Gastroesophageal sphincter (tissue), 4 donors: ENCODE measurements around the gene KLHL8. TPM values are rescaled to one million over a fixed set of nuclear protein-coding genes. Genes with fewer than 3 reads are reported as not detected.

Source experiments
- ATAC-seq: fragments of 150-250 bp; one replicate; pipeline ENCODE4 v1.9.1; 2016; ENCODE audit warnings: mild to moderate bottlenecking, moderate library complexity
- H3K27ac ChIP-seq, 4 donors: fragments of 200-600 bp; sonication (generic) in 3 of 4; 1 replicate in 3 of 4; 2 replicates in 1 of 4; pipeline ENCODE4 v1.5.1; 2016 to 2019
- H3K27me3 ChIP-seq: fragments of 200-600 bp; sonication (generic); one replicate; pipeline ENCODE4 v1.5.1; 2019
- H3K36me3 ChIP-seq, 2 donors: fragments of 200-600 bp; sonication (generic); one replicate each; pipeline ENCODE4 v1.5.1; 2019; ENCODE audit warnings: control low read depth in 1 of 2
- H3K4me1 ChIP-seq, 3 donors: fragments of 200-600 bp; sonication (generic); 1 replicate in 2 of 3; 2 replicates in 1 of 3; pipeline ENCODE4 v1.5.1; 2016 to 2019; ENCODE audit warnings: control low read depth in 2 of 3
- H3K4me3 ChIP-seq, 2 donors: fragments of 200-600 bp; sonication (generic); one replicate each; pipeline ENCODE4 v1.5.1; 2019; ENCODE audit warnings: mild to moderate bottlenecking in 1 of 2, moderate library complexity in 1 of 2
- H3K9me3 ChIP-seq, 3 donors: fragments of 200-600 bp; sonication (generic); one replicate each; pipeline ENCODE4 v1.5.1; 2017 to 2019; ENCODE audit warnings: control low read depth in 2 of 3
- EP300 ChIP-seq: sonication (generic); formaldehyde crosslinking; IDR thresholded peaks from one replicate; pipeline ENCODE4 v1.6.1; 2017; ENCODE audit warnings: antibody characterized with exemption, mild to moderate bottlenecking
- POLR2A ChIP-seq, 2 donors: fragments of 450-650 bp; IDR thresholded peaks; one replicate each; pipeline ENCODE4 v1.6.1; 2017; ENCODE audit warnings: antibody characterized with exemption in 2 of 2, mild to moderate bottlenecking in 2 of 2, moderate library complexity in 1 of 2
- POLR2AphosphoS5 ChIP-seq: sonication (generic); formaldehyde crosslinking; IDR thresholded peaks from one replicate; pipeline ENCODE4 v1.6.1; 2017; ENCODE audit warnings: antibody characterized with exemption
- WGBS, 2 donors: methylation state at CpG; one replicate each; pipeline ENCODE4 v1.1.5; 2018; ENCODE audit warnings: low coverage in 1 of 2; 5-methylcytosine and 5-hydroxymethylcytosine counted together
- total RNA-seq, 4 donors: library from RNA; depleted of rRNA; stranded (reverse); fragments of >200 nt; gene quantifications; one replicate each; pipeline ENCODE4 v1.1.0, GENCODE V29; 2016
- TF ChIP-seq, protein P1 (sequence below), 4 experiments: fragments of 200-600 bp in 2 of 4; fragments of 450-650 bp in 2 of 4; sonication (generic) in 1 of 4; IDR thresholded peaks; one replicate each; pipeline ENCODE4 v1.5.1; 2017 to 2019; ENCODE audit warnings: antibody characterized with exemption in 4 of 4, mild to moderate bottlenecking in 2 of 4, moderate library complexity in 2 of 4

KLHL8 gene
- total RNA-seq, 4 donors from 2014 or later, result 9.1 to 17.6 (median 13.0) TPM

GRCh38 chr4:87196927-87197326 lies 23.5 kb downstream of the KLHL8 start:
- H3K27me3 ChIP-seq, result no peaks in the 10 kb centered on the region
- ATAC-seq, result no peak
- TF ChIP-seq, protein P1, sequence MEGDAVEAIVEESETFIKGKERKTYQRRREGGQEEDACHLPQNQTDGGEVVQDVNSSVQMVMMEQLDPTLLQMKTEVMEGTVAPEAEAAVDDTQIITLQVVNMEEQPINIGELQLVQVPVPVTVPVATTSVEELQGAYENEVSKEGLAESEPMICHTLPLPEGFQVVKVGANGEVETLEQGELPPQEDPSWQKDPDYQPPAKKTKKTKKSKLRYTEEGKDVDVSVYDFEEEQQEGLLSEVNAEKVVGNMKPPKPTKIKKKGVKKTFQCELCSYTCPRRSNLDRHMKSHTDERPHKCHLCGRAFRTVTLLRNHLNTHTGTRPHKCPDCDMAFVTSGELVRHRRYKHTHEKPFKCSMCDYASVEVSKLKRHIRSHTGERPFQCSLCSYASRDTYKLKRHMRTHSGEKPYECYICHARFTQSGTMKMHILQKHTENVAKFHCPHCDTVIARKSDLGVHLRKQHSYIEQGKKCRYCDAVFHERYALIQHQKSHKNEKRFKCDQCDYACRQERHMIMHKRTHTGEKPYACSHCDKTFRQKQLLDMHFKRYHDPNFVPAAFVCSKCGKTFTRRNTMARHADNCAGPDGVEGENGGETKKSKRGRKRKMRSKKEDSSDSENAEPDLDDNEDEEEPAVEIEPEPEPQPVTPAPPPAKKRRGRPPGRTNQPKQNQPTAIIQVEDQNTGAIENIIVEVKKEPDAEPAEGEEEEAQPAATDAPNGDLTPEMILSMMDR (IDR thresholded peaks at IDR 0.05), result no peak
- TF ChIP-seq POLR2A (IDR thresholded peaks at IDR 0.05) (no peak), POLR2AphosphoS5 (no peak)
- H3K4me1 ChIP-seq, result no peaks in the 10 kb centered on the region
- no peak overlapping the region for H3K4me3 ChIP-seq
- no peaks in the 10 kb centered on the region for H3K9me3 ChIP-seq
- no peak overlapping the region for H3K27ac ChIP-seq
- no CpG with 5 or more reads among the region's 1 CpG for WGBS, 2 donors
- no peaks in the 10 kb centered on the region for H3K36me3 ChIP-seq

- no peak overlapping the region for H3K4me3 ChIP-seq
- ATAC-seq, result no peak
- no peaks in the 10 kb centered on the region for H3K36me3 ChIP-seq
- H3K27me3 ChIP-seq, result no peaks in the 10 kb centered on the region
- H3K9me3 ChIP-seq, result no peaks in the 10 kb centered on the region
- H3K4me1 ChIP-seq, result no peaks in the 10 kb centered on the region
- H3K27ac ChIP-seq, result no peak overlapping the region
- no peak for TF ChIP-seq POLR2A (IDR thresholded peaks at IDR 0.05)
- TF ChIP-seq EP300, result no peak
- TF ChIP-seq, protein P1 (IDR thresholded peaks at IDR 0.05), result no peak
- no peak for TF ChIP-seq POLR2AphosphoS5
- 86 to 96% methylated on average over 2 of the region's 2 CpGs for WGBS, 2 donors
Observed at GRCh38 chr4:87196146-87196545, 24.3 kb downstream of the KLHL8 start.

- no peak for ATAC-seq
- Histone ChIP-seq H3K9me3 (no peaks in the 10 kb centered on the region), H3K4me1 (no peaks in the 10 kb centered on the region), H3K36me3 (no peaks in the 10 kb centered on the region), H3K4me3 (no peak overlapping the region), H3K27me3 (no peaks in the 10 kb centered on the region), H3K27ac (no peak overlapping the region)
- TF ChIP-seq POLR2AphosphoS5 (no peak), POLR2A (IDR thresholded peaks at IDR 0.05) (no peak), EP300 (no peak)
- TF ChIP-seq, protein P1 (IDR thresholded peaks at IDR 0.05), result no peak
- WGBS, 2 donors, result 88 to 95% methylated on average over 4 of the region's 4 CpGs
Observed at GRCh38 chr4:87193958-87194675, 26.3 kb downstream of the KLHL8 start.

GRCh38 chr4:87192145-87192919 lies 28.1 kb downstream of the KLHL8 start:
- H3K9me3 ChIP-seq, result no peaks in the 10 kb centered on the region
- H3K36me3 ChIP-seq, result no peaks in the 10 kb centered on the region
- no peak overlapping the region for H3K27ac ChIP-seq
- TF ChIP-seq EP300 (no peak), POLR2AphosphoS5 (no peak), POLR2A (IDR thresholded peaks at IDR 0.05) (no peak)
- TF ChIP-seq, protein P1 (IDR thresholded peaks at IDR 0.05), result no peak
- H3K4me3 ChIP-seq, result no peak overlapping the region
- H3K4me1 ChIP-seq, result no peaks in the 10 kb centered on the region
- no peak for ATAC-seq
- H3K27me3 ChIP-seq, result no peaks in the 10 kb centered on the region
- WGBS, 2 donors, result 92 to 100% methylated on average over 1 to 3 of the region's 3 CpGs

GRCh38 chr4:87188932-87189331 lies 31.5 kb downstream of the KLHL8 start:
- Histone ChIP-seq H3K4me3 (no peak overlapping the region), H3K9me3 (no peaks in the 10 kb centered on the region), H3K27me3 (no peaks in the 10 kb centered on the region), H3K4me1 (no peaks in the 10 kb centered on the region), H3K36me3 (no peaks in the 10 kb centered on the region), H3K27ac (no peak overlapping the region)
- TF ChIP-seq EP300 (no peak), POLR2AphosphoS5 (no peak), POLR2A (IDR thresholded peaks at IDR 0.05) (no peak)
- TF ChIP-seq, protein P1 (IDR thresholded peaks at IDR 0.05), result no peak
- no peak for ATAC-seq
- 90 to 93% methylated on average over 7 of the region's 7 CpGs for WGBS, 2 donors
